IgD-negative memory B cell (primary cell): ENCODE data around the gene PYURF. TPM values are rescaled to one million over a fixed set of nuclear protein-coding genes. Genes with fewer than 3 reads are reported as not detected.
A peak's percentile ranks its signal among the peaks of the same experiment; 100 is the strongest.

Experiments used
- H3K27ac Mint-ChIP-seq, 3 donors: one replicate each; pipeline ENCODE4 v1.8.0; 2020 to 2022; ENCODE audit warnings: mild to moderate bottlenecking in 3 of 3, mixed read lengths in 3 of 3, moderate library complexity in 1 of 3
- H3K27me3 Mint-ChIP-seq: one replicate; pipeline ENCODE4 v1.8.0; 2021; ENCODE audit warnings: mixed read lengths
- H3K36me3 Mint-ChIP-seq: one replicate; pipeline ENCODE4 v1.8.0; 2020; ENCODE audit warnings: mild to moderate bottlenecking, mixed read lengths
- H3K4me1 Mint-ChIP-seq, 3 donors: one replicate each; pipeline ENCODE4 v1.8.0; 2020 to 2022; ENCODE audit warnings: mixed read lengths in 3 of 3, mild to moderate bottlenecking in 1 of 3
- H3K4me3 Mint-ChIP-seq, 4 donors: one replicate each; pipeline ENCODE4 v1.8.0; 2020 to 2022; ENCODE audit warnings: mild to moderate bottlenecking in 4 of 4, mixed read lengths in 4 of 4, moderate library complexity in 3 of 4
- H3K9me3 Mint-ChIP-seq, 3 donors: one replicate each; pipeline ENCODE4 v1.8.0; 2020 to 2021; ENCODE audit warnings: mixed read lengths in 3 of 3, mild to moderate bottlenecking in 1 of 3
- polyA plus RNA-seq: library from polyadenylated mRNA; unstranded; fragments of 300-500 nt; fragmentation: Illumina TruSeq; gene quantifications from one replicate; pipeline ENCODE4 v1.2.3, GENCODE V29; 2021

PYURF gene
- polyA plus RNA-seq, 1 donor from 2014 or later, result 212 TPM

- H3K9me3 Mint-ChIP-seq, result no peaks in the 10 kb centered on the region
These were observed 595 bp upstream of the PYURF start for GRCh38 chr4:88524171-88524570.

GRCh38 chr4:88522702-88523324 is 763 bp downstream of the PYURF start:
- Mint-ChIP-seq H3K36me3 (no peaks in the 10 kb centered on the region), H3K27ac (peak overlapping the region; percentile 64 to 93 (median 89)), H3K4me3 (peak overlapping the region; percentile 93 to 99 (median 97))

More at GRCh38 chr4:88524171-88524570, 595 bp upstream of the PYURF start:
- Mint-ChIP-seq H3K36me3 (no peaks in the 10 kb centered on the region), H3K4me3 (peak overlapping the region; percentile 70 to 99 (median 95)), H3K27me3 (no peaks in the 10 kb centered on the region), H3K27ac (peak overlapping the region; percentile 6 to 89 (median 28)), H3K4me1 (peaks cover 10 to 27% (median 17%) of the 10 kb centered on the region in 3 donors)

GRCh38 chr4:88518911-88519310 is 4.7 kb downstream of the PYURF start:
- no peak overlapping the region for H3K27ac Mint-ChIP-seq
- no peaks in the 10 kb centered on the region for H3K27me3 Mint-ChIP-seq
- H3K36me3 Mint-ChIP-seq, result no peaks in the 10 kb centered on the region
- H3K9me3 Mint-ChIP-seq, result no peaks in the 10 kb centered on the region
- H3K4me1 Mint-ChIP-seq, result peaks cover 10 to 16% (median 10%) of the 10 kb centered on the region in 3 donors
- no peak overlapping the region for H3K4me3 Mint-ChIP-seq

More at GRCh38 chr4:88522702-88523324, 763 bp downstream of the PYURF start:
- H3K27me3 Mint-ChIP-seq, result no peaks in the 10 kb centered on the region
- peaks cover 10 to 22% (median 15%) of the 10 kb centered on the region in 3 donors for H3K4me1 Mint-ChIP-seq
- no peaks in the 10 kb centered on the region for H3K9me3 Mint-ChIP-seq

- Mint-ChIP-seq H3K4me3 (no peak overlapping the region), H3K4me1 (peaks cover 9 to 15% (median 9%) of the 10 kb centered on the region in 3 donors), H3K27me3 (no peaks in the 10 kb centered on the region), H3K27ac (no peak overlapping the region), H3K36me3 (no peaks in the 10 kb centered on the region), H3K9me3 (no peaks in the 10 kb centered on the region)
These were observed 5.8 kb downstream of the PYURF start for GRCh38 chr4:88517825-88518224.

GRCh38 chr4:88516746-88517145 is 6.8 kb downstream of the PYURF start:
- Mint-ChIP-seq H3K9me3 (no peaks in the 10 kb centered on the region), H3K36me3 (no peaks in the 10 kb centered on the region), H3K4me3 (no peak overlapping the region), H3K27ac (no peak overlapping the region), H3K4me1 (peaks cover 0 to 5% (median 0%) of the 10 kb centered on the region in 3 donors), H3K27me3 (no peaks in the 10 kb centered on the region)

- Mint-ChIP-seq H3K27ac (no peak overlapping the region), H3K9me3 (no peaks in the 10 kb centered on the region), H3K36me3 (no peaks in the 10 kb centered on the region), H3K4me1 (no peaks in the 10 kb centered on the region), H3K4me3 (no peak overlapping the region), H3K27me3 (no peaks in the 10 kb centered on the region)
These were observed 8.7 kb downstream of the PYURF start for GRCh38 chr4:88514557-88515511.

- no peaks in the 10 kb centered on the region for H3K27me3 Mint-ChIP-seq
- H3K9me3 Mint-ChIP-seq, result no peaks in the 10 kb centered on the region
- H3K4me3 Mint-ChIP-seq, result no peak overlapping the region
- H3K27ac Mint-ChIP-seq, result no peak overlapping the region
- H3K36me3 Mint-ChIP-seq, result peaks cover 2% of the 10 kb centered on the region
- H3K4me1 Mint-ChIP-seq, result no peaks in the 10 kb centered on the region
These were observed 12.3 kb downstream of the PYURF start for GRCh38 chr4:88511236-88511635.

- Mint-ChIP-seq H3K27me3 (no peaks in the 10 kb centered on the region), H3K27ac (no peak overlapping the region), H3K36me3 (peaks cover 11% of the 10 kb centered on the region), H3K4me3 (no peak overlapping the region), H3K9me3 (no peaks in the 10 kb centered on the region), H3K4me1 (no peaks in the 10 kb centered on the region)
These were observed 20.2 kb downstream of the PYURF start for GRCh38 chr4:88503344-88503743.

GRCh38 chr4:88497859-88498409 is 25.6 kb downstream of the PYURF start:
- Mint-ChIP-seq H3K9me3 (no peaks in the 10 kb centered on the region), H3K4me3 (no peak overlapping the region), H3K27ac (no peak overlapping the region), H3K4me1 (no peaks in the 10 kb centered on the region), H3K27me3 (no peaks in the 10 kb centered on the region), H3K36me3 (peaks cover 15% of the 10 kb centered on the region)

- Mint-ChIP-seq H3K4me3 (no peak overlapping the region), H3K36me3 (peaks cover 17% of the 10 kb centered on the region), H3K4me1 (no peaks in the 10 kb centered on the region), H3K27me3 (no peaks in the 10 kb centered on the region), H3K27ac (peak overlapping the region in 2 of 3 donors; percentile 39 to 47), H3K9me3 (no peaks in the 10 kb centered on the region)
These were observed 34.3 kb downstream of the PYURF start for GRCh38 chr4:88489100-88489761.

GRCh38 chr4:88481537-88481936 is 42.0 kb downstream of the PYURF start:
- no peak overlapping the region for H3K27ac Mint-ChIP-seq
- H3K36me3 Mint-ChIP-seq, result peaks cover 10% of the 10 kb centered on the region
- no peak overlapping the region for H3K4me3 Mint-ChIP-seq
- no peaks in the 10 kb centered on the region for H3K4me1 Mint-ChIP-seq
- peaks cover 0 to 1% (median 0%) of the 10 kb centered on the region in 3 donors for H3K9me3 Mint-ChIP-seq
- no peaks in the 10 kb centered on the region for H3K27me3 Mint-ChIP-seq

- no peaks in the 10 kb centered on the region for H3K27me3 Mint-ChIP-seq
- no peaks in the 10 kb centered on the region for H3K9me3 Mint-ChIP-seq
- no peaks in the 10 kb centered on the region for H3K4me1 Mint-ChIP-seq
- H3K36me3 Mint-ChIP-seq, result peaks cover 15% of the 10 kb centered on the region
- H3K27ac Mint-ChIP-seq, result no peak overlapping the region
- H3K4me3 Mint-ChIP-seq, result no peak overlapping the region
These were observed 45.3 kb downstream of the PYURF start for GRCh38 chr4:88478247-88478646.

GRCh38 chr4:88477229-88477860 is 46.2 kb downstream of the PYURF start:
- H3K9me3 Mint-ChIP-seq, result no peaks in the 10 kb centered on the region

More at GRCh38 chr4:88477229-88477860, 46.2 kb downstream of the PYURF start:
- H3K27me3 Mint-ChIP-seq, result no peaks in the 10 kb centered on the region
- no peak overlapping the region for H3K27ac Mint-ChIP-seq
- H3K36me3 Mint-ChIP-seq, result peaks cover 18% of the 10 kb centered on the region
- H3K4me1 Mint-ChIP-seq, result peaks cover 0 to 3% (median 0%) of the 10 kb centered on the region in 3 donors
- H3K4me3 Mint-ChIP-seq, result no peak overlapping the region
